Astrocyte (in vitro differentiated cells and primary cell): ENCODE measurements around the gene PRSS38.
"Not testable (repeated sequence)": the region's sequence is repeated elsewhere in the genome, so short reads cannot be mapped to it uniquely, and the experiment has no call there.

Experiments used
- EZH2 ChIP-seq: IDR thresholded peaks from 2 replicates; pipeline ENCODE4 v1.6.1; 2012; ENCODE audit warnings: mild to moderate bottlenecking, low read length, inconsistent platforms; ENCODE audit not compliant: insufficient read depth
- TF ChIP-seq, protein P1 (sequence below): IDR thresholded peaks from 2 replicates; pipeline ENCODE4 v1.5.1; 2011; ENCODE audit warnings: low read depth, mild to moderate bottlenecking, inconsistent platforms, low read length, moderate library complexity; ENCODE audit not compliant: insufficient read depth

DNA sequence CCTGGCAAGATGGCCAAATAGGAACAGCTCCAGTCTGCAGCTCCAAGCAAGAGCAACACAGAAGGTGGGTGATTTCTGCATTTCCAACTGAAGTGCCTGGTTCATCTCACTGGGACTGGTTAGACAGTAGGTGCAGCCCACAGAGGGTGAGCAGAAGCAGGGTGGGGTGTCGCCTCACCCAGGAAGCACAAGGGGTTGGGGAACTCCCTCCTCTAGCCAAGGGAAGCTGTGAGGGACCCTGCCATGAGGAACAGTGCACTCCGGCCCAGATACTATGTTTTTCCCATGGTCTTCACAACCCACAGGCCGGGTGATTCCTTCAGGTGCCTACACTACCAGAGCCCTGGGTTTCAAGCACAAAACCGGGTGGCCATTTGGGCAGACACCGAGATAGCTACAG, 56.4 kb downstream of the PRSS38 start:
- TF ChIP-seq, protein P1, sequence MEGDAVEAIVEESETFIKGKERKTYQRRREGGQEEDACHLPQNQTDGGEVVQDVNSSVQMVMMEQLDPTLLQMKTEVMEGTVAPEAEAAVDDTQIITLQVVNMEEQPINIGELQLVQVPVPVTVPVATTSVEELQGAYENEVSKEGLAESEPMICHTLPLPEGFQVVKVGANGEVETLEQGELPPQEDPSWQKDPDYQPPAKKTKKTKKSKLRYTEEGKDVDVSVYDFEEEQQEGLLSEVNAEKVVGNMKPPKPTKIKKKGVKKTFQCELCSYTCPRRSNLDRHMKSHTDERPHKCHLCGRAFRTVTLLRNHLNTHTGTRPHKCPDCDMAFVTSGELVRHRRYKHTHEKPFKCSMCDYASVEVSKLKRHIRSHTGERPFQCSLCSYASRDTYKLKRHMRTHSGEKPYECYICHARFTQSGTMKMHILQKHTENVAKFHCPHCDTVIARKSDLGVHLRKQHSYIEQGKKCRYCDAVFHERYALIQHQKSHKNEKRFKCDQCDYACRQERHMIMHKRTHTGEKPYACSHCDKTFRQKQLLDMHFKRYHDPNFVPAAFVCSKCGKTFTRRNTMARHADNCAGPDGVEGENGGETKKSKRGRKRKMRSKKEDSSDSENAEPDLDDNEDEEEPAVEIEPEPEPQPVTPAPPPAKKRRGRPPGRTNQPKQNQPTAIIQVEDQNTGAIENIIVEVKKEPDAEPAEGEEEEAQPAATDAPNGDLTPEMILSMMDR = not testable (repeated sequence)
- TF ChIP-seq EZH2 = not testable (repeated sequence)
